PC-9 (cell line): ENCODE results near the gene SETDB2.

ENCODE experiments used
- EZH2 ChIP-seq: fragments of 200-600 bp; sonication (generic); IDR thresholded peaks from 2 replicates; pipeline ENCODE4 v1.8.0; 2017; ENCODE audit warnings: antibody characterized with exemption, low read depth
- TF ChIP-seq, protein P1 (sequence below): fragments of 200-600 bp; sonication (generic); conservative IDR thresholded peaks from 2 replicates; pipeline ENCODE4 v1.6.1; 2017; ENCODE audit warnings: mixed run types, antibody characterized with exemption, mild to moderate bottlenecking, moderate library complexity

GRCh38 chr13:49455007-49455398 is 10.9 kb downstream of the SETDB2 start:
- TF ChIP-seq, protein P1, sequence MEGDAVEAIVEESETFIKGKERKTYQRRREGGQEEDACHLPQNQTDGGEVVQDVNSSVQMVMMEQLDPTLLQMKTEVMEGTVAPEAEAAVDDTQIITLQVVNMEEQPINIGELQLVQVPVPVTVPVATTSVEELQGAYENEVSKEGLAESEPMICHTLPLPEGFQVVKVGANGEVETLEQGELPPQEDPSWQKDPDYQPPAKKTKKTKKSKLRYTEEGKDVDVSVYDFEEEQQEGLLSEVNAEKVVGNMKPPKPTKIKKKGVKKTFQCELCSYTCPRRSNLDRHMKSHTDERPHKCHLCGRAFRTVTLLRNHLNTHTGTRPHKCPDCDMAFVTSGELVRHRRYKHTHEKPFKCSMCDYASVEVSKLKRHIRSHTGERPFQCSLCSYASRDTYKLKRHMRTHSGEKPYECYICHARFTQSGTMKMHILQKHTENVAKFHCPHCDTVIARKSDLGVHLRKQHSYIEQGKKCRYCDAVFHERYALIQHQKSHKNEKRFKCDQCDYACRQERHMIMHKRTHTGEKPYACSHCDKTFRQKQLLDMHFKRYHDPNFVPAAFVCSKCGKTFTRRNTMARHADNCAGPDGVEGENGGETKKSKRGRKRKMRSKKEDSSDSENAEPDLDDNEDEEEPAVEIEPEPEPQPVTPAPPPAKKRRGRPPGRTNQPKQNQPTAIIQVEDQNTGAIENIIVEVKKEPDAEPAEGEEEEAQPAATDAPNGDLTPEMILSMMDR: no peak
- no peak for TF ChIP-seq EZH2
